Erythroblast (primary cell): Measurements from ENCODE around the gene FBXO46.
A peak's percentile ranks its signal among the peaks of the same experiment; 100 is the strongest.

Experiments used
- GATA1 ChIP-seq: IDR thresholded peaks from 2 replicates; pipeline ENCODE4 v1.6.1; 2011; ENCODE audit warnings: low read depth, mild to moderate bottlenecking, control low read depth, low read length, moderate library complexity
- POLR2A ChIP-seq: IDR thresholded peaks from 2 replicates; pipeline ENCODE4 v1.6.1; 2011; ENCODE audit warnings: mild to moderate bottlenecking, low read length

- TF ChIP-seq POLR2A (peak; percentile 63), GATA1 (no peak)
Measured at GRCh38 chr19:45770192-45771101, 39.8 kb upstream of the FBXO46 start.
